HS-27A (cell line): ENCODE results near the gene GALR2.
A peak's percentile ranks its signal among the peaks of the same experiment; 100 is the strongest.
"Not testable (repeated sequence)": the region's sequence is repeated elsewhere in the genome, so short reads cannot be mapped to it uniquely, and the experiment has no call there.

Source experiments
- DNase-seq: peaks from one replicate; pipeline ENCODE4 v3.0.0-alpha.2; 2012; ENCODE audit warnings: low read depth, missing footprints

The GALR2 gene

DNA sequence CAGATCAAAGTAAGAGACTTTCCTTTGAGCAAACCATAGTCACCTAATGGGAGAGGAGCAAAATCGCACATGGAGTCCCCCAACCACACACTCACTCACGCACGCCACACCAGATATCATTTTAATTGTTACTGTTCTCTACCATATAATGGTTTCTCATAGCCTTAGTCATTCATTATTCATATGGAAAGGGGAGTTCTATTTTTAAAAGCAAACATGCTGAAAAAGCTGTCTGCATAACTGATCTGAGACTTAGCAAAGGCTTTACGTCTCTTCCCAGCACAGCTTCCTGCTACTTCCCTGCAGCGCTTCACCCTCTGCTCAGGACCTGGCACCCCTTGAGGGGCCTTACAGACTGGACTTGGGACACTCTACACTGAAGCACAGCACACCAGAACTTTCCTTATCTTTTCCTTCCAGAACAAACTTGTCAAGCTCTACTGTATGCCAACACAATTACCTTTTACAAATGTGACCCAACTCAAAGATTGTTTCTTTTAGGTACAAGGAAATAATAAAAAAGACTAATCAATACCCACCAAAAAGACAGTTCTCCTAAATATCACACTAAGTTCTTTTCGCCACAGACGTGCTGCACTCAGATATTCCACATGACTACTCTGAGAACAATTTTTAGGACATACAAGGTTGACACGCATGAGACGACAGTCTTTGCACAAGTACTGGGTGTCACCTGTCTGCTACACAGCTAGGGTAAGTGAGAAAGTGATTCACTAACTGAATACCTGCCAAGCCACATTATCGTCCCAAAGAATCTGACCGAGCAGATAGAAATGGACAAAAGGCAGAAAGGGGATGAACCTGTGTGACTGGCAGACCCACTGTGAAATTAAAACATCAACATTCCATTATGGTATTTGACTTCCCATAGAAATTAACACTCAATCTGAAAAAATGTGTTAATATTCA, 23.8 kb upstream of the GALR2 start:
- DNase-seq = no peak

DNA sequence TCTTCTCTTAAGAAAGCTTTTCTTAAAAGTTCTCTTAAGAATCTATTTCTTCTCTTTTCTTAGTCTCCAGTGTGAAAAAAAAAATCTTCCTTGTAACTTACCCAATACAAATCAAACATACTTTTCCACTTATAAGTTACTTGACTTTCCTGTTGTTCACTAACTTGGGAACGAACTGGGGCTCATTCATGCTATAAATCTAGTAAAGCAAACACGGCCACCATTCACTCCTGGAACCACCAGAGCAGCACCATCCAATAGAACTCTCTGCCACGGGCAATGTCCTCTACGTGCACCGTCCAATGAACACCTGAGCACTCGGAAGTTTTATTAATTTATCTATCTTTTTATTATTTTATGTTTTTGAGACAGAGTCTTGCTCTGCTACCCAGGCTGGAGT, 23.0 kb upstream of the GALR2 start:
- no peak for DNase-seq

DNA sequence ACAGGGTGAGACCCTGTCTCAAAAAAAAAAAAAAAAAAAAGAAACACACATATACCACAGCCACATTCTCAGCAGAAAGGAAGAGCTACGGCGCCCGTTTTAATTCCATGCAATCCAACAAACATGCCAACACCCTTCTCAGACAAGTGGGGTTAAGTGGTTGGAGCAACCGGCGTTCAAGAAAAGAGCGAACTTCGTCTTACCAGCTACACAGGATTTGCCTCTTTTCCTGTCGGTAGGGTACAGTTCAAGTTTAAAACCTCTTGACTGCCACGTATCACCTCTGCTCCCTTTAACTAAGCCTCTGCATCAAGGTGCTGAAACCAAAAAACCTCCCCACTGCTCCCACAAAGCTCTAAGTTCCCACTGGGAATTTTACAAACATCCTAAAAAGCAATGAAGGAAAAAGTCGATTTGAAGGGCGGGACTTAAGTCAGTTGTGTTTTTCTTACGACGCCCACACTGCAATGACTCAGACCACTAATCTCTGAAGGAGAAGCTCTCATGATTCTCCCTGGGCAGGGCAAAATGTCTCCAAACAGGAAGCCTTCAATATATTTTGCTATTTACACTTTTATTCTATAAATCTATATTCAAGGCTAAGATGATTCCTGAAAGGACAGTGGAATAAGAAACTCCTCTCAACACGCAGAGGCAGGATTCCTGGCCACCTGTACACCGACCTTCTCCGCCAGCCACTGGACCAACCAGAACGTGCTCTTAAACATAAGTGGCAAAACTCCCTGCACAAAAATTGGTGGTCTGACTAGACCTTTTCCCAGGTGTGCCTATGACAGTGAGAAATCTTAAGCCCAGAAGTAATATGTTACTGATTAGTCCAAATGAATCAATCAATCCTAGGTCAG, 21.1 kb upstream of the GALR2 start:
- no peak for DNase-seq

DNA sequence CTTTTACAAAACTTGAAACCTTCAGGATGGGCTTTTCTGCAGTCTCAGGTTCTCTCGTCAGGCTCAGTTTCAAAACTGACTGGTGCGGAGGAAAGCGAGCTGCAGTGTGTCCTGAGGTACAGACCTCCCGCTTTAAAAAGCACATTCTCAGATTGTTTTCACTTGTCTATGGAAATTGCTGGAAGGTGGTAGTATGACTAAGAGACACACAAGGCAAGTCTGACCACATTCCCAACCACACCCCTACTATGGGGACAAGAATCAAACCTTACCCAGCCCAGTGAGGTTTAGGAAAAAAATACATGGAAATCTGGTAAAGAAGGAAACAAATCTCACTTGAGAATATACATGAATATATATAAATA, 20.5 kb upstream of the GALR2 start:
- DNase-seq = no peak

DNA sequence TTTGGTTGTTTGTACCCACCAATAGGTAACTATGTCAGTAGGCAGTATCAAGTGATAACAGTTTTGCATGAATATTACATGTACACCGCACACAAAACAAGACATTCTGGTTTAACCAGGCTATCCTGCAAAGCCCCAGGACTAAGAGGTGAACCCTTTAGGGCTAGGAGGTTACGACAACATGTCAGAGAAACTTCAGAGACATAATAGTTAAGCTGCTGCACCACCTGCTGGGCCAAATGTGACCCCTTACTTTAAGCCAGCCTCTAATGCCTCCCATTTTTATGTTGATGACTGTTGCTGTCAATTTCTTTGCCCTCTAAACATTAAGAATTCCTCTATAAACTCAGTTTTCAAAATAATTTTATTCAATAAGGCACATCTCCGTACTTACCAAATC, 17.7 kb upstream of the GALR2 start:
- DNase-seq = no peak

DNA sequence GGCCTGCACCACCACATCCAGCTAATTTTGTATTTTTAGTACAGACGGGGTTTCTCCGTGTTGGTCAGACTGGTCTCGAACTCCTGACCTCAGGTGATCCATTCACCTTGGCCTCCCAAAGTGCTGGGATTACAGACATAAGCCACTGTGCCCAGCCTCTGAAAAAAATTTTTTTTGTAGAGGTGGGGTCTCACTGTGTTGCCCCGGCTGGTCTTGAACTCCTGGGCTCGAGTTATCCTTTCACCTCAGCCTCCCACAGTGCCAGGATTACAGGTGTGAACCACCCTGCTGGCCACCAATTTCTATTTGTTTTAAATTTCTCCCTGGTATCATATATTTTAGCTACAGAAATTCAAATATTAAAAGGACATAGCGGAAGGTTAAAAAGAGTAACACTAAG, 16.3 kb upstream of the GALR2 start:
- not testable (repeated sequence) for DNase-seq

DNA sequence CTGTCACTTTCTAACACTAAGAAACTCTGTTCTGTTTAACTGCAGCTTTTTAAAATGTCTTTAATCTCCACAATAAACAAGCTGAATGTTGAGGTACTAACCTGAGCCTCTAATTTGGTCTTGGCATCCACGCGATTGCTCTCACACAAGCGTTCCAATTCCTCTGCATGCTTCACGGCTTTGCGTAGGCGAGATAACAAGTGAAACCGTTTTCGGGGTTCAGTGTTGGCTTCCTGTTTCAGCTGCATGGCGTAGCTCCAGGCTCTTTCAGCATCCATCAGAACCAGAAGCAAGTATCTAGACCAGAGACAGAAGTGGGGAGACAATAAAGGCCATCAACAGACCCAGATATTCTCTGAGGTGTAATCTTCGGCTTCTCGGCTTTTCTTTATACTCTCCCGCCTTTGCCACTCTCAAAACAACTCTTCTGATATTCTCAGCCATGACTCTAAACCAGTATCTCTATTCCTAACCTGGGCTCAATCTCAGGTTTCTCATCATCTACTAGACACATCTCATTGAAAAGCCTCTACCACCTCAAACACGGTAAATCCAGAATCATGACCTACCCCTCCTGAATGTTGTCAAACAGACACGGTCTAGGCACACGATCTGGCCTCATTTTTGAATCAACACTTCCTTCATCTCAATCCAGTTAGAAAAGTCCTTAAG, 10.6 kb upstream of the GALR2 start:
- no peak for DNase-seq

DNA sequence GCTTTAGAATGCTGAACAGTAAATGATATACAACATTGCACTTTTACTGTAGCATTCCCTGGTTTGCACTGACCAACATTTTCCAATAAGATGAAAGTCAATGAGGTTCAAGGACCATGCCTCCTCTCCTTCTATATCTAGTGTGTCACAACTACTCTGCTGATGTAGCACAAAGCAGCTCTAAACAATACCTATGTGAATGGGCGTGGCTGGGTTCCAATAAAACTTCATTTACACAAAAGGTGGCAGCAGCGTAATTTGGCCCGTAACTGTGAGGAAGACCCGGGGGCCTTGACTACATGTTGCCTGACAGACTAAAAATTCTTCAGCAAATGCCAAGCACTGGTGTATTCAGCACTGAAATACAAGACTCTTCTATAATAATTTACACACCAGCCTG, 8.8 kb upstream of the GALR2 start:
- DNase-seq = no peak

DNA sequence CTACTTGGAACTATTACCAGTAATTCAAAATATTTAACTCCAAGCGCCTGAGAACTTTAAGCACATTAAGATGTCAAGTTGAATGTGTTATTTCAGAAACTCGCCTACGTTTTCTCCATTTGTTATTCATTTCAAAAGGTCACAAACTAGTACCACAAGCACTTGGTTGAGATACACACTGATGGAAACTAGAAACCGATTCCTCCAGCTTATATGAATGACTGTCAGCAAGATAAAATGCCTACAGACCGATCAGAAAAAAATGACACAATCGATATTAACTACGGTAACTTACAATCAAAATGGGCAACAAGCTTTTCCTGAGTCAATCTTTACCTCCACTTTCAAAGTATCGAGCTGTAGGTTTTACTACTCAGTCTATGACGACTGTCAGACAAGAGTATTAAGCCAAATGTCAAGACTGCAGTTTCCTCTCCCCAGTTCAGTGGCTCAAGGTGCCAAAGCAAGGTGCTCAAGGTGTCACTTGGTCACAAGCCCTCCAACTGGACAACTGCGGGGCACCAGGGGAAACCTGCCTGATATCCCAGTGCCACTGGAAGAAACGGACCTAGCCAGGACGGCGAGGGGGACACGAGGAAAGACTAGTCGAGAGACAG, 2.9 kb upstream of the GALR2 start:
- DNase-seq = no peak

DNA sequence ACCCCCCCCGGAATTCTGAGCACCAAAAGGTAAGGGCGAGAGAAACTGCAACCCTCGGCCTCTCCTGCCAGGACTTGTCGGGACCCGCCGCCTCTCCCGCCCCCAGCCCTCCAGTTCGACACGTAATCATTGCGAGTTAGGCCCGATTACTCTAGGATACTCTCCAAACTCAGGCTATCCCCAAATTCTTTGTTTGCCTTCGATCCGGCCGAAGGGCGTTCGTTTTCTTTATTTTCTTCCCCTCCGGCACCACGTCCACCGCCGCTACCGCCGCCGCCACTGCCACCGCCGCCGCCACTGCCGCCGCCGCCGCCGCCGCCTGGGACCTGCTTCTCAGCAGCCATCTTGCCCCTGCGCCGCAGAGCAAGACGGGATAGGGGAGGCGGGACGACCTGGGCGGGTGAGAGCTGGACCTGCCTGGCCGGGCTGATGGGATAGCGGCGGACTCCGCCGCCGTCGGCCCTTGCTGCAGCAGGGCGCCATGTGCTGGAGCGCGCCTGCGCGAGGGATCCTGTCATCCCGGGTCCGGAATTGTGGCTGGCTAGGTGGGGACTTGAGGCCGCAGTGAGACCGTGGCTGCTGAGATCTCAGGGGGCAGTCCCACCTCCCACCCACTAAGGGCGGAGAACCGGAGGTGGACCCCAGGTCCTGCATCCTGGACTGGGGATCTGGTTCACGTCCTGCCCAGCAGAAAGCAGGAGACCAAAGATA, 2.3 kb upstream of the GALR2 start, which contains the start of gene SRP68:
Gene SRP68 (minus strand): TSS at position 370 of the 711 bp plus-strand sequence. CDS start 26 bp downstream, at position 344.
- DNase-seq = peak; percentile 54

DNA sequence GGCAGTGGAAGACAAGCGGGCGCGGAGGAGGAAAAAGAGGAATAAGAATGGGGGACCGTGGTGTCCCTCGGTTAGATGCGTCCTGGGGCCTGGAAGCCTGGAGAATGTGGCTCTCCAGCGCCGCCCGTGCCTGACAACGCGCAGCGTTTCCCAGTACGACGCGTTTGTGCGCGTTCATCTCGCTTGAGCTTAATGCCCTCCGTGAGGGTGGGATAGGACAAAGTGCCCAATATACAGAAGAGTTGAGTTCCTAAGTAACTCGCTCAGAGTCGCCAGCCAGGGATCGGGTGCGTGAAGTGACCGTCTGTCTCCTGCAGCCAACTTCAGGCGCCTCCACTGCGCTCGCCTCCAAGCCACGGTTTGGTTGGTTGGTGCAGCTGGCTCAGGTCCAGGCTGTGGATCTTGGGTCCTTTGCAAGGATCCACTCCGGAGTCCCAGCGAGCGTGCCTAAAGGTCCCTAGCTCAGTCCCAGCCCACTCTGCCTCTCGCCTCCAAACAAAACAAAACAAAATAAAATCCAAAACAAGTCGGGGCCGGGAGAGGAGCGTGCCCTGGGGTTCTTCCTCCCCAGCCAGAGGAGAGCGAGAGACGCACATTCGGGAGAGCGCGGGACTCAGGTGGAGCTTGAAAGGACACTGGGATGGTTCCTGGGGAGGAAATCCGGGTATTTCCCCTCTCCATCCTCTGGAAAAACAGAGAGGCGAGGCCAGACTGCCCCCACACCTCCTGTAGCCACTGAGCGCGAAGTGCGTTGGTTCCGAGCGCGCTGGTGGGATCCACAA, 974 bp downstream of the GALR2 start:
- no peak for DNase-seq

DNA sequence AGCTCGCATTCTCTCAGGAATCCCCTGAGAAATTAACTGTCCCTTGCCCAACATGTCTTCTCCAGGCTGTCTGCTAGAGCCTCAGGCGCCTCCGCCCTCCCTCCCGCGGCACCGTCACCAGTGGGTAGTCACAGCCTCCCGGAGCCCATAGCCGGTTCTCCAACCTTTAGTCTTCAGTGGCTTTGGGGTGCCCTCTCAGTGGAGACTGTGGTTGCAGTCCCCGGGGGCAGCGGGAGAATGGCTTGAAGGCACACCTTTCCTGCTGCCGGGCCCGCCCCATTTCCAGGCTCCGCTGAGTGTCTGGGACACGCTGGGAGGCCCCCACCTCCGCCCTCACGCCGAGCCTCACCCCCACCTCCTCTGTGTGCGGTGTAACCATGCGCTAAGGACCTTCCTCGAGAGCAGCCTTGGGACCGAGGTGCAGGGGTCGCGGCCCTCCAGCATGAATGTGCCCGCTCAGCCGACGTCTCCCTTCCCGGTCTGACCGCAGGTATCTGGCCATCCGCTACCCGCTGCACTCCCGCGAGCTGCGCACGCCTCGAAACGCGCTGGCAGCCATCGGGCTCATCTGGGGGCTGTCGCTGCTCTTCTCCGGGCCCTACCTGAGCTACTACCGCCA, 1.7 kb downstream of the GALR2 start:
- no peak for DNase-seq

DNA sequence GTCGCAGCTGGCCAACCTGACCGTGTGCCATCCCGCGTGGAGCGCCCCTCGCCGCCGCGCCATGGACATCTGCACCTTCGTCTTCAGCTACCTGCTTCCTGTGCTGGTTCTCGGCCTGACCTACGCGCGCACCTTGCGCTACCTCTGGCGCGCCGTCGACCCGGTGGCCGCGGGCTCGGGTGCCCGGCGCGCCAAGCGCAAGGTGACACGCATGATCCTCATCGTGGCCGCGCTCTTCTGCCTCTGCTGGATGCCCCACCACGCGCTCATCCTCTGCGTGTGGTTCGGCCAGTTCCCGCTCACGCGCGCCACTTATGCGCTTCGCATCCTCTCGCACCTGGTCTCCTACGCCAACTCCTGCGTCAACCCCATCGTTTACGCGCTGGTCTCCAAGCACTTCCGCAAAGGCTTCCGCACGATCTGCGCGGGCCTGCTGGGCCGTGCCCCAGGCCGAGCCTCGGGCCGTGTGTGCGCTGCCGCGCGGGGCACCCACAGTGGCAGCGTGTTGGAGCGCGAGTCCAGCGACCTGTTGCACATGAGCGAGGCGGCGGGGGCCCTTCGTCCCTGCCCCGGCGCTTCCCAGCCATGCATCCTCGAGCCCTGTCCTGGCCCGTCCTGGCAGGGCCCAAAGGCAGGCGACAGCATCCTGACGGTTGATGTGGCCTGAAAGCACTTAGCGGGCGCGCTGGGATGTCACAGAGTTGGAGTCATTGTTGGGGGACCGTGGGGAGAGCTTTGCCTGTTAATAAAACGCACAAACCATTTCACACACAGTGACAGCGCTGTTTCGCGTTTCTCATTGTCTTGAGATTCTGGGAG, 2.4 kb downstream of the GALR2 start:
- no peak for DNase-seq

DNA sequence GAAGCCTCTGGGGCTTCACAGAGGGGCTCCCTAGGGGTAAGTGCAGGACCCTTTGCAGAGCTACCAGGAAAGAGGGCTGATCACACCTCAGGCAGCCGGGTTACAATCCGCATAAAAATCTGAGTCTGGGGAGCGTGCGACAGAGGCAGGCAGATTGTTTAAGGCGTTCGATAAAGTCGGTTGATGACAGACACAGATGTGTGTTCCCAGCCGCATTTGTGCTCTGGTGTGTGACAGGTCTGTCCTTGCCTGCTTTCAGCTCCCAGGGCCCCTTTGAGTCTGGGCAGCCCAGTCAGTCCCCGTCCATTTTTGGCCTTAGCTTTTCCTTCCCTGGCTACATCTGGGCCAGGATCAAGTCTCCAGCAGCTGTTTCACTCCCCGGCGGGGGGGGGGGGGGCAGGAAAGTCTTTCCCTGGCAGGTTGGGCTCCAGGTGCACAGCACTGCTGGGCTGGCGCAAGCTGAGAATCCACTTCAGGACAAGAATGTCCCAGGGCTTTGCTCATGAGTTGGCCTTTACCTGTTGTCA, 3.1 kb downstream of the GALR2 start:
- no peak for DNase-seq

DNA sequence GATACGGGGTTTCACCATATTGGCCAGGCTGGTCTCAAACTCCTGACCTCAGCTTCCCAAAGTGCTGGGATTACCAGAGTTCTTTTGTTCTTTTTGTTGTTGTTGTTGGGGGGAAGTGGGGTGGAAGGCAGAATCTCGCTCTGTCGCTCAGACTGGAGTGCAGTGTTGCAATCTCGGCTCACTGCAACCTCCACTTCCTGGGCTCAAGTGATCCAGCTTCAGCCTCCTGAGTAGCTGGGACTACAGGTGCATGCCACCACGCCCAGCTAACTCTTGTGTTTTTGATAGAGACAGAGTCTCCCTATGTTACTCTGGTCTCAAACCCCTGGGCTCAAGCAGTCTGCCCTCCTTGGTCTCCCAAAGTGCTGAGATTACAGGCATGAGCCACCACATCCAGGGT, 3.8 kb downstream of the GALR2 start:
- DNase-seq = not testable (repeated sequence)

DNA sequence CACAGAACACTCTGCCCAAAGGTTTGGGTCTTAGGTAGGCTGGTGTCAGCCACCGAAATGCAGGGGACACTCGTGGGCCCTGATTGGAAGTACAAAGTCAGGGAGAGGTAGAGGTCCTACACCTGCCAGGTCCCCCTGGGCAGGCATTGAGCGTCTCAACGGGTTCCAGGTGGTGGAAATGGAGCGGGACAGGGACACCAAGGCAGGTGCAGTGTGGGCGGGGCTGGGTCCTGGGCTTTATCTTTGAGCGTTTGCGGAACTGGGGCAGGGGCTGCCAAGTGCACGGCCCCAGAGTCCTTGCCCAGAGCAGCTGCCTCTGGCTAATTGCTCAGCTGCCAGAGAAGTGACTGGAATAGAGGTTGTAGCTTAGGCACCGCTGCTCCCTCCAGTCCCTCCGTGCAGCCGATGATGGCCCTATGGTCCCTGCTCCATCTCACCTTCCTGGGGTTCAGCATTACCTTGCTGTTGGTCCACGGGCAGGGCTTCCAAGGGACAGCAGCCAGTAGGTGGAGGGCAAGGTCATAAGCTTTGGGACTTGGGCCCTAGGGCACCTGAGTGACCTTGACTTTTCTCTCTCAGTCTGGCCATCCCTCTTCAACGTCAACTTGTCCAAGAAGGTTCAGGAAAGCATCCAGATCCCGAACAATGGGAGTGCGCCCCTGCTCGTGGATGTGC, 4.4 kb downstream of the GALR2 start, which contains the start of gene ZACN:
Gene ZACN (plus strand): TSS at position 323 of the 675 bp plus-strand sequence. CDS start 83 bp downstream, at position 406.
- DNase-seq = no peak

DNA sequence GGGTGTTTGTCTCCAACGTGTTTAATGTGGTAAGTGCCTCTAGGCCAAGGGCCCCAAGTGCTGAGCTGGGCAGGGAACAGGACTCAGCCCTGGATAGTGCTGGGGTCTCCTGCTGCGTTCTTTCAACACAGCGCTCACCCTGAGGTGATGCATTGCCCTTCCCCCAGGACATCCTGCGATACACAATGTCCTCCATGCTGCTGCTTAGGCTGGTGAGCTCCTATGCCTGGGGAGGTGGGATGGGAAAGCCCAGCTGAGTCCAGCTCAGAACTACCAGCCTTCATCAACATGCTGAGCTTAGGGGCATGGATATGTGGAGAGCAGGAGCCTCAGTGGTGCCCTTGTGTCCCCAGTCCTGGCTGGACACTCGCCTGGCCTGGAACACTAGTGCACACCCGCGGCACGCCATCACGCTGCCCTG, 5.0 kb downstream of the GALR2 start:
- no peak for DNase-seq
